Fibroblast of lung (primary cell): ENCODE data around the gene XYLT1. TPM values are rescaled to one million over a fixed set of nuclear protein-coding genes. Genes with fewer than 3 reads are reported as not detected.

Source experiments
- DNase-seq, 2 donors: peaks; one replicate each; pipeline versions ENCODE4 v3.0.0 to v3.0.0-alpha.2; 2010; ENCODE audit warnings: low read depth in 2 of 2
- H2AFZ ChIP-seq: 2 replicates; pipeline ENCODE4 v1.5.1; 2012; ENCODE audit warnings: low read length, control low read depth, inconsistent platforms
- H3K27ac ChIP-seq: 2 replicates; pipeline ENCODE4 v1.5.1; 2011; ENCODE audit warnings: low read length, control low read depth; ENCODE audit not compliant: insufficient read depth
- H3K27me3 ChIP-seq: 2 replicates; pipeline ENCODE4 v1.5.1; 2011; ENCODE audit warnings: mild to moderate bottlenecking, low read length; ENCODE audit not compliant: control insufficient read depth, insufficient read depth
- H3K36me3 ChIP-seq: 2 replicates; pipeline ENCODE4 v1.5.1; 2011; ENCODE audit warnings: low read length; ENCODE audit not compliant: control insufficient read depth, insufficient read depth
- H3K4me1 ChIP-seq: 2 replicates; pipeline ENCODE4 v1.5.1; 2011; ENCODE audit warnings: low read length; ENCODE audit not compliant: control insufficient read depth, insufficient read depth; ENCODE audit errors: extremely low read depth
- H3K4me2 ChIP-seq: 2 replicates; pipeline ENCODE4 v1.5.1; 2011; ENCODE audit warnings: low read length, control low read depth; ENCODE audit not compliant: insufficient read depth; ENCODE audit errors: extremely low read depth
- H3K4me3 ChIP-seq, 4 experiments: fragments of 200-600 bp in 1 of 4; sonication (generic) in 1 of 4; replicated peaks in 1 of 4; 2 replicates each; pipeline ENCODE4 v1.5.1; 2011 to 2016; ENCODE audit warnings: low read length in 4 of 4, low read depth in 3 of 4, mild to moderate bottlenecking in 3 of 4, control low read depth in 2 of 4, inconsistent platforms in 1 of 4, mixed read lengths in 1 of 4; ENCODE audit not compliant: insufficient read depth in 1 of 4; ENCODE audit errors: control extremely low read depth in 1 of 4
- H3K79me2 ChIP-seq: 2 replicates; pipeline ENCODE4 v1.5.1; 2012; ENCODE audit warnings: mild to moderate bottlenecking, low read length, inconsistent platforms; ENCODE audit not compliant: control insufficient read depth, insufficient read depth
- H3K9ac ChIP-seq: 2 replicates; pipeline ENCODE4 v1.5.1; 2011; ENCODE audit warnings: mild to moderate bottlenecking, low read length, control low read depth; ENCODE audit not compliant: insufficient read depth
- H3K9me3 ChIP-seq: 2 replicates; pipeline ENCODE4 v1.5.1; 2012; ENCODE audit warnings: low read depth, low read length; ENCODE audit not compliant: control insufficient read depth, insufficient read depth
- H4K20me1 ChIP-seq: 2 replicates; pipeline ENCODE4 v1.5.1; 2011; ENCODE audit warnings: low read length; ENCODE audit not compliant: control insufficient read depth, insufficient read depth; ENCODE audit errors: extremely low read depth
- EZH2 ChIP-seq: IDR thresholded peaks from 2 replicates; pipeline ENCODE4 v1.5.1; 2012; ENCODE audit warnings: low read length, control low read depth, mild to moderate bottlenecking; ENCODE audit errors: missing control alignments
- polyA plus RNA-seq, 2 donors: library from polyadenylated mRNA; depleted of rRNA in 1 of 2; stranded (reverse) in 1 of 2; unstranded in 1 of 2; fragments of >200 nt; gene quantifications; 2 replicates each; pipeline ENCODE4 v1.2.1, GENCODE V29; 2011 to 2012; ENCODE audit warnings: missing spikeins in 1 of 2
- total RNA-seq: library from RNA; depleted of rRNA; stranded (reverse); fragments of >200 nt; gene quantifications from 2 replicates; pipeline ENCODE4 v1.2.1, GENCODE V29; 2014
- TF ChIP-seq, protein P1 (sequence below), 2 donors: IDR thresholded peaks in 1 of 2; conservative IDR thresholded peaks in 1 of 2; 1 replicate in 1 of 2; 2 replicates in 1 of 2; pipeline ENCODE4 v1.5.1; 2011 to 2012; ENCODE audit warnings: low read length in 2 of 2, control low read depth in 1 of 2, inconsistent platforms in 1 of 2, low read depth in 1 of 2, mild to moderate bottlenecking in 1 of 2

XYLT1 gene
- total and polyA plus RNA-seq, 2 donors (not counting 1 experiment from before 2014, with no cell fraction given), result 9.3 to 21.8 TPM

DNA sequence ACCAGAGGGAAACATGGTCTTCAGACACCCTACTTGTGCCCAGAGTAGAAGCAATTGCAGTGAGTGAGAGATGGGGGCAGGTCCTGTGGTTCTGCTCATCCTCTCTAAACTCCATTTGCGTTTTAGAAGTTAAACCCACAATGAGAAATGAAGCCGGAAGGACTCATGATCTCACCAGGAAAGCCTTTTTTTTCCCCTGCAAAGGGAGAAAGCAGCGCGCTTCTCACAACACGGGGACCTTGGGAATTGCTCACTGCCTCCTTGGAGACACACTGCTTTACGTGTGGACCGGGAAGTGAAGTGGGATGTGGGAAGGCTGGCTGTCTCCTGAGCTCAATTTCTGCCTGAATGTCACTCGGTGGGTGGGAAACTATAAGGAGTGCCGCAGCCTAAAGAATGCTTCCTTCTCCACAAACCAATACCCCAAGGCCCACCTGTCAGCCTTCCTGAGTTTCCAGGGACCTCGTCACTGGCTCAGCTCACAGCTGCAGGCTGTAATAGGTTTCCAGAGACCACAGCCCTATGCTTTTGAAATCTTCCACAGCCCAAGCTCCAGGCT lies 365.4 kb downstream of the XYLT1 start:
- Histone ChIP-seq H3K79me2 (no peaks in the 10 kb centered on the region), H3K9ac (no peak overlapping the region), H2AFZ (no peak overlapping the region), H3K27ac (no peak overlapping the region), H3K4me1 (no peaks in the 10 kb centered on the region), H3K36me3 (no peaks in the 10 kb centered on the region), H3K9me3 (no peaks in the 10 kb centered on the region), H4K20me1 (no peaks in the 10 kb centered on the region), H3K4me3 (no peak overlapping the region), H3K27me3 (no peaks in the 10 kb centered on the region), H3K4me2 (no peak overlapping the region)
- peak in 1 of 2 donors; percentile 40 for DNase-seq
- no peak for TF ChIP-seq EZH2
- TF ChIP-seq, protein P1, sequence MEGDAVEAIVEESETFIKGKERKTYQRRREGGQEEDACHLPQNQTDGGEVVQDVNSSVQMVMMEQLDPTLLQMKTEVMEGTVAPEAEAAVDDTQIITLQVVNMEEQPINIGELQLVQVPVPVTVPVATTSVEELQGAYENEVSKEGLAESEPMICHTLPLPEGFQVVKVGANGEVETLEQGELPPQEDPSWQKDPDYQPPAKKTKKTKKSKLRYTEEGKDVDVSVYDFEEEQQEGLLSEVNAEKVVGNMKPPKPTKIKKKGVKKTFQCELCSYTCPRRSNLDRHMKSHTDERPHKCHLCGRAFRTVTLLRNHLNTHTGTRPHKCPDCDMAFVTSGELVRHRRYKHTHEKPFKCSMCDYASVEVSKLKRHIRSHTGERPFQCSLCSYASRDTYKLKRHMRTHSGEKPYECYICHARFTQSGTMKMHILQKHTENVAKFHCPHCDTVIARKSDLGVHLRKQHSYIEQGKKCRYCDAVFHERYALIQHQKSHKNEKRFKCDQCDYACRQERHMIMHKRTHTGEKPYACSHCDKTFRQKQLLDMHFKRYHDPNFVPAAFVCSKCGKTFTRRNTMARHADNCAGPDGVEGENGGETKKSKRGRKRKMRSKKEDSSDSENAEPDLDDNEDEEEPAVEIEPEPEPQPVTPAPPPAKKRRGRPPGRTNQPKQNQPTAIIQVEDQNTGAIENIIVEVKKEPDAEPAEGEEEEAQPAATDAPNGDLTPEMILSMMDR (conservative IDR thresholded peaks at IDR 0.05 in 1 of 2, IDR thresholded peaks at IDR 0.05 in 1 of 2; ENCODE audit: low read depth in 1 of 2, low read length in 2 of 2), result no peak

DNA sequence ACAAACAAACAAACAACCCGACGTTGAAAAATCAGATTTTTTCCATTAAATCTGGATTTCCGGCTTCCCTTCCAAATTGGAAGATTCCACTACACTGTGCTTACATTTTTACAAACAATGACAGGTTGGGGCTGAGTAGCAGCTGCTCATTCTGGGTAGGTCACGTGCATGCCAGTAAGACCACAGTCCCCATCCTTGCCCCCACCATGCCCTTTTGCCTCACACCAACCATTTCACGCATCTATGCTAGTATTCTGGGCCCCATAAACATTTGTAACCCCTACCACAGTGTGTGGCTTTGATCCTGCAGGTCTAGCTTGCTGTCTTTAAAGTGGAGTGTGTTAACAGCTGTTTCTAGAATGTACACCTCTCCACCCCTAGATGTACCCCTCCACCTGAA lies 366.1 kb downstream of the XYLT1 start:
- Histone ChIP-seq H3K9me3 (no peaks in the 10 kb centered on the region), H3K27me3 (no peaks in the 10 kb centered on the region), H3K4me1 (no peaks in the 10 kb centered on the region), H4K20me1 (no peaks in the 10 kb centered on the region), H3K36me3 (no peaks in the 10 kb centered on the region), H3K9ac (no peak overlapping the region), H3K4me2 (no peak overlapping the region), H2AFZ (no peak overlapping the region), H3K27ac (no peak overlapping the region), H3K79me2 (no peaks in the 10 kb centered on the region), H3K4me3 (no peak overlapping the region)
- TF ChIP-seq, protein P1 (conservative IDR thresholded peaks at IDR 0.05 in 1 of 2, IDR thresholded peaks at IDR 0.05 in 1 of 2; ENCODE audit: low read depth in 1 of 2, low read length in 2 of 2), result no peak
- TF ChIP-seq EZH2, result no peak
- no peak for DNase-seq

DNA sequence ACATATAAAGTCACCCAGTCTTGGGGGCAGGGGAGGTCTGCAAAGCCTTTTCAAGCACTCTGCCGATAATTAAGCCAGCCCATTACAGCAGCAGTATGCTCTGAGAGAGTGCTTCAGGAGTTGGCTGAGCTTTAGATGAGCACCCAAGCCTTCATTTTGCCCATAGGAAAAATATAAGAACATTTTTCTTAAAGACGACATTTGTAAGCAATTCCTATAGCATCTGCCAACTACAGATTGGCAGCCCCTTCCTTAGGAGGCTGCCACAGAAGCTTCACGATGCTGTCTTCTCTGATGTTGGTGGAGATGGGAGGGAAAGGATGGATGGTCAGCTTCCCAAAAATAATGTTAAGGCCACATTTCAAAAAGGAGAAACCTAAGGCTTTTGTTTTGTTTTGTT lies 367.5 kb downstream of the XYLT1 start:
- Histone ChIP-seq H2AFZ (no peak overlapping the region), H3K36me3 (no peaks in the 10 kb centered on the region), H3K79me2 (no peaks in the 10 kb centered on the region), H4K20me1 (no peaks in the 10 kb centered on the region), H3K4me1 (no peaks in the 10 kb centered on the region), H3K27ac (no peak overlapping the region), H3K4me2 (no peak overlapping the region), H3K4me3 (no peak overlapping the region), H3K9ac (no peak overlapping the region), H3K9me3 (no peaks in the 10 kb centered on the region), H3K27me3 (no peaks in the 10 kb centered on the region)
- DNase-seq, result no peak
- TF ChIP-seq, protein P1 (conservative IDR thresholded peaks at IDR 0.05 in 1 of 2, IDR thresholded peaks at IDR 0.05 in 1 of 2; ENCODE audit: low read depth in 1 of 2, low read length in 2 of 2), result no peak
- TF ChIP-seq EZH2, result no peak
